Adrenal gland (tissue), 12 donors: ENCODE measurements around the gene WNK4. TPM values are rescaled to one million over a fixed set of nuclear protein-coding genes. Genes with fewer than 3 reads are reported as not detected.

Source experiments
- DNase-seq, 7 donors: peaks; one replicate each; pipeline ENCODE4 v3.0.0-alpha.2; 2019 to 2020
- H3K27ac ChIP-seq, 5 donors: fragments of 200-600 bp; sonication (generic) in 4 of 5; 1 replicate in 3 of 5; 2 replicates in 2 of 5; pipeline versions ENCODE4 v1.5.1 to v1.8.0; 2016 to 2020; ENCODE audit warnings: mild to moderate bottlenecking in 1 of 5
- H3K27me3 ChIP-seq: fragments of 200-600 bp; 2 replicates; pipeline ENCODE4 v1.8.0; 2021
- H3K36me3 ChIP-seq, 2 donors: fragments of 200-600 bp; replicated peaks in 1 of 2; 1 replicate in 1 of 2; 2 replicates in 1 of 2; pipeline versions ENCODE4 v1.5.1 to v1.8.0; 2018 to 2022
- H3K4me1 ChIP-seq, 2 donors: fragments of 200-600 bp; replicated peaks in 1 of 2; 1 replicate in 1 of 2; 2 replicates in 1 of 2; pipeline versions ENCODE4 v1.5.1 to v1.8.0; 2018 to 2021
- H3K4me3 ChIP-seq, 4 donors: fragments of 200-600 bp; sonication (generic) in 3 of 4; one replicate each; pipeline ENCODE4 v1.5.1; 2016 to 2018
- H3K9me3 ChIP-seq, 3 donors: fragments of 200-600 bp; sonication (generic) in 1 of 3; replicated peaks in 1 of 3; 1 replicate in 2 of 3; 2 replicates in 1 of 3; pipeline versions ENCODE4 v1.5.1 to v1.8.0; 2016 to 2021
- POLR2A ChIP-seq, 2 donors: fragments of 450-650 bp; IDR thresholded peaks; one replicate each; pipeline ENCODE4 v1.6.1; 2017; ENCODE audit warnings: antibody characterized with exemption in 2 of 2, mild to moderate bottlenecking in 2 of 2, moderate library complexity in 1 of 2
- WGBS, 4 donors: extraction: QIAGEN DNeasy Blood & Tissue Kit in 2 of 4; methylation state at CpG; one replicate each; pipeline versions ENCODE4 v1.1.5 to v1.1.7; 2013 to 2017; 5-methylcytosine and 5-hydroxymethylcytosine counted together
- intact Hi-C, 2 donors: fragments of 100-400 bp; cut with DNase I; formaldehyde crosslinking; loops; one replicate each; pipeline versions ENCODE4 v1.14.1 to v1.15.0; 2022 to 2023
- polyA plus RNA-seq, 3 donors: library from polyadenylated mRNA; stranded (reverse); fragments of 200-250 nt in 2 of 3; fragments of 350-450 nt in 1 of 3; fragmentation: Illumina TruSeq in 1 of 3; extraction: RNeasy Lipid Tissue Mini Kit (QIAGEN cat#74804) in 1 of 3; gene quantifications; one replicate each; pipeline ENCODE4 v1.2.3, GENCODE V29; 2013 to 2014
- total RNA-seq, 9 donors: library from RNA; depleted of rRNA in 4 of 9; stranded (reverse); fragments of >200 nt in 4 of 9; fragments of 120-200 nt in 1 of 9; fragmentation: NEBNext Ultra II Directional in 1 of 9; extraction: Animal tissue kit (Norgen Biotek cat#: 25700) in 1 of 9; gene quantifications; one replicate each; pipeline versions ENCODE4 v1.1.0 to v1.2.4, GENCODE V29; 2013 to 2023
- TF ChIP-seq, protein P1 (sequence below), 6 experiments: fragments of 450-650 bp in 4 of 6; fragments of 200-600 bp in 2 of 6; sonication (generic) in 1 of 6; IDR thresholded peaks; 1 replicate in 5 of 6; 2 replicates in 1 of 6; pipeline versions ENCODE4 v1.5.1 to v1.8.0; 2016 to 2021; ENCODE audit warnings: antibody characterized with exemption in 6 of 6, mild to moderate bottlenecking in 2 of 6, moderate library complexity in 1 of 6
- donor health status: healthy with polysubstance abuse.
- donor health status: Bipolar disorder and iron deficiency.
- donor health status: DM: yes; HTN: yes; CAD: no.
- donor health status: DM: no; HTN: no; CAD: no.
- donor health status: DM: no; HTN: no; CAD: no.
- donor health status: DM: yes; HTN: yes; CAD: no.

WNK4 gene
- total and polyA plus RNA-seq, 12 donors = 0.05 to 0.46 (median 0.18) TPM; not detected in 5

DNA sequence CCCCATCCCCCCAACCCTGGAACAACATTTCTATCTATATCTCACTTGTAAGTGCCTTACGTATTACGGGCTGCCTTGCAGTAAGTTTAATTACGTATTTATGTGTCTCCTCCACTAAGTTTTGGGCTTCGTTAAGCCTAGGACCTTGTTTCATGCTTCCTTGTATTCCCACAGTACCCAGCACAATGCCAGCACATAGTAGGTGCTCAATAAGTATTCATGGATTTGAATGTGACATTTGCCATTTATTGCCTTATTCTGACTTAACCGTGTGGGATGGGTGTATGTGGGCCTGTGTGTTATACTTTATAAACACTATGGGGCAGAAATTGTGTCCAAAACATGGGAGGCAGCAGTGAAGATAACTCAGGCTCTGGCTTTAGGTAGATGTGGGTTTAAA lies 12.1 kb downstream of the WNK4 start:
- TF ChIP-seq POLR2A (IDR thresholded peaks at IDR 0.05) = no peak
- TF ChIP-seq, protein P1, sequence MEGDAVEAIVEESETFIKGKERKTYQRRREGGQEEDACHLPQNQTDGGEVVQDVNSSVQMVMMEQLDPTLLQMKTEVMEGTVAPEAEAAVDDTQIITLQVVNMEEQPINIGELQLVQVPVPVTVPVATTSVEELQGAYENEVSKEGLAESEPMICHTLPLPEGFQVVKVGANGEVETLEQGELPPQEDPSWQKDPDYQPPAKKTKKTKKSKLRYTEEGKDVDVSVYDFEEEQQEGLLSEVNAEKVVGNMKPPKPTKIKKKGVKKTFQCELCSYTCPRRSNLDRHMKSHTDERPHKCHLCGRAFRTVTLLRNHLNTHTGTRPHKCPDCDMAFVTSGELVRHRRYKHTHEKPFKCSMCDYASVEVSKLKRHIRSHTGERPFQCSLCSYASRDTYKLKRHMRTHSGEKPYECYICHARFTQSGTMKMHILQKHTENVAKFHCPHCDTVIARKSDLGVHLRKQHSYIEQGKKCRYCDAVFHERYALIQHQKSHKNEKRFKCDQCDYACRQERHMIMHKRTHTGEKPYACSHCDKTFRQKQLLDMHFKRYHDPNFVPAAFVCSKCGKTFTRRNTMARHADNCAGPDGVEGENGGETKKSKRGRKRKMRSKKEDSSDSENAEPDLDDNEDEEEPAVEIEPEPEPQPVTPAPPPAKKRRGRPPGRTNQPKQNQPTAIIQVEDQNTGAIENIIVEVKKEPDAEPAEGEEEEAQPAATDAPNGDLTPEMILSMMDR (IDR thresholded peaks at IDR 0.05) = no peak
- Histone ChIP-seq H3K4me3 (no peak overlapping the region), H3K27me3 (no peaks in the 10 kb centered on the region), H3K27ac (no peak overlapping the region), H3K9me3 (no peaks in the 10 kb centered on the region), H3K36me3 (no peaks in the 10 kb centered on the region), H3K4me1 (peaks cover under 1 to 8% of the 10 kb centered on the region in 2 donors)
- intact Hi-C loops = no loop called here
- DNase-seq = no peak
- 58 to 70% (median 63%) methylated on average over 5 of the region's 5 CpGs for WGBS, 4 donors

DNA sequence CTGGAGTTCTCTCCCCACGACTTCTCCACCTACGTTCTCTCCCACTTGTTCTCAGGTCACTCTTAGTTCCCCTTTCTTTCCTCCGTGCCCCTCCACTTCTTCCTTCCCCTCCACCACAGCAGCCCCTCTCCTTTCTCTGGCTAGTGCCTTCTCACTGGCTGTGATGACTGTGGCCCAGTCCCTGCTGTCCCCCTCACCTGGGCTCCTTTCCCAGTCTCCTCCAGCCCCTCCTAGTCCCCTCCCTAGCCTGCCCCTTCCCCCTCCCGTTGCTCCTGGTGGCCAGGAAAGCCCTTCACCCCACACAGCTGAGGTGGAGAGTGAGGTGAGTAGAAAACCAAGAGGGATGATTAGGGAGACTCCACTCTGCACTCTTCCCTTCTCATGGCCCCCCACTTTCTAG lies 14.7 kb downstream of the WNK4 start:
- Histone ChIP-seq H3K36me3 (no peaks in the 10 kb centered on the region), H3K4me1 (peaks cover 12 to 14% of the 10 kb centered on the region in 2 donors), H3K4me3 (no peak overlapping the region), H3K27me3 (no peaks in the 10 kb centered on the region), H3K27ac (no peak overlapping the region), H3K9me3 (no peaks in the 10 kb centered on the region)
- 63 to 78% (median 64%) methylated on average over 4 of the region's 4 CpGs for WGBS, 4 donors
- TF ChIP-seq, protein P1 (IDR thresholded peaks at IDR 0.05) = no peak
- no peak for TF ChIP-seq POLR2A (IDR thresholded peaks at IDR 0.05)
- no peak for DNase-seq
- intact Hi-C loops = no loop called here

DNA sequence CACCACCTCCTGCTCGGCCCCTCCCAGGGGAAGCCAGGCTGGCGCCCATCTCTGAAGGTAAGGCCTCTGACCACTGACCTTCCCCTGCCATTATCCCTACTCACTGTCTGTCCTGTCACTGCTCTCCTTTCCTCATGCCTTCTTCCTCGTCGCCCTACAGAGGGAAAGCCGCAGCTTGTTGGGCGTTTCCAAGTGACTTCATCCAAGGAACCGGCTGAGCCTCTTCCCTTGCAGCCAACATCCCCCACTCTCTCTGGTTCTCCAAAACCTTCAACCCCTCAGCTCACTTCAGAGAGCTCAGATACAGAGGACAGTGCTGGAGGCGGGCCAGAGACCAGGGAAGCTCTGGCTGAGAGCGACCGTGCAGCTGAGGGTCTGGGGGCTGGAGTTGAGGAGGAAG lies 15.1 kb downstream of the WNK4 start:
- no peaks in the 10 kb centered on the region for H3K27me3 ChIP-seq
- DNase-seq = no peak
- H3K27ac ChIP-seq = no peak overlapping the region
- H3K9me3 ChIP-seq = no peaks in the 10 kb centered on the region
- no peak overlapping the region for H3K4me3 ChIP-seq
- TF ChIP-seq POLR2A (IDR thresholded peaks at IDR 0.05) = no peak
- TF ChIP-seq, protein P1 (IDR thresholded peaks at IDR 0.05) = no peak
- H3K4me1 ChIP-seq = peaks cover 12 to 14% of the 10 kb centered on the region in 2 donors
- H3K36me3 ChIP-seq = no peaks in the 10 kb centered on the region
- intact Hi-C loops = no loop called here
- 89 to 94% (median 91%) methylated on average over 8 to 10 of the region's 10 CpGs for WGBS, 4 donors

DNA sequence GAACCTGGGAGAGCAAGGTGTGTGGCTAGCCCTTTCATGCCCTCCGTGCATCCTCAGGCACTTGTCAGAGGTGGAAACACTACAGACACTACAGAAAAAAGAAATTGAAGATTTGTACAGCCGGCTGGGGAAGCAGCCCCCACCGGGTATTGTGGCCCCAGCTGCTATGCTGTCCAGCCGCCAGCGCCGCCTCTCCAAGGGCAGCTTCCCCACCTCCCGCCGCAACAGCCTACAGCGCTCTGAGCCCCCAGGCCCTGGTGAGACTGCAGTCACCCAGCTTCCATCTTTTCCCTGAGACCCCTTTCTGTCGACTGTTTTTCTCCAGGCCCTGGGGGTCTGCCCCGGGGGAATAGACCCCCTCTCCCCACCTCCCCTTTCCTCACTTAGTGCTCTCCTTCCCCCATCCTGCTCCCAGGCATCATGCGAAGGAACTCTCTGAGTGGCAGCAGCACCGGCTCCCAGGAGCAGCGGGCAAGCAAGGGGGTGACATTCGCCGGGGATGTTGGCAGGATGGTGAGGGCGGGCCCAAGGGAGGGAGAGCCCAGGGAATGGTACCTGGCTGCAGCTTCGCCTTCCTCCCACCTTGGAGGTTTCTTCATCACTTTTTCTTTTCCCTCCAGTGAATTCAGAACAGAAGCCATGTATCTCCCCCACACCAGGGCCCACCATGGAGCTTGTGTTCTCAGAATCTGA lies 15.8 kb downstream of the WNK4 start:
- H3K4me3 ChIP-seq = no peak overlapping the region
- intact Hi-C loops = no loop called here
- H3K9me3 ChIP-seq = no peaks in the 10 kb centered on the region
- H3K36me3 ChIP-seq = no peaks in the 10 kb centered on the region
- peaks cover 12 to 14% of the 10 kb centered on the region in 2 donors for H3K4me1 ChIP-seq
- no peaks in the 10 kb centered on the region for H3K27me3 ChIP-seq
- no peak overlapping the region for H3K27ac ChIP-seq
- no peak for DNase-seq
- 93 to 96% (median 94%) methylated on average over 15 to 18 of the region's 18 CpGs for WGBS, 4 donors
- TF ChIP-seq, protein P1 (IDR thresholded peaks at IDR 0.05) = no peak
- TF ChIP-seq POLR2A (IDR thresholded peaks at IDR 0.05) = no peak
